GM10266 (cell line): ENCODE data around the gene LAMC1.

Experiments
- DNase-seq: peaks from one replicate; pipeline ENCODE4 v3.0.0; 2012; ENCODE audit errors: extremely low spot score
- CTCF ChIP-seq: IDR thresholded peaks from 2 replicates; pipeline ENCODE4 v1.5.1; 2012; ENCODE audit warnings: mild to moderate bottlenecking, low read depth; ENCODE audit not compliant: control insufficient read depth, insufficient read depth; ENCODE audit errors: missing control alignments

LAMC1 gene

GRCh38 chr1:183075861-183076260 lies 52.6 kb downstream of the LAMC1 start:
- TF ChIP-seq CTCF: no peak
- DNase-seq: no peak

DNA sequence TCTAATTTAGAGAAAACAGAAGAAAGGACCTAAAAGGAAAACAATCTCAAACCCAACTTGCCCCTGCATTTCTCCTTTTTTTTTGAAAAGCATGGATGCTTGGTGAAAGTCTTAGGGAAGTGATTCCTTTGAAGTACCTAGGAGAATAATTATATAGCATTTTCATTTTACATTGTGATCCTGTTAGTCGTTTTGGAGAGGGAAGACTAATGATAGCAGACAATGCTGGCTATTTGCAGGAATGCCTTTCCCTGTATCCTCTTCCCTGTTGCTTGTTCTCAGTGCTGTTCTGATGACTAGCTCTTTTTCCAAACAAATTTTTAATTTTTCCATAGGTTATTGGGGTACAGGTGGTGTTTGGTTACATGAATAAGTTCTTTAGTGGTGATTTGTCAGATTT lies 53.9 kb downstream of the LAMC1 start:
- no peak for DNase-seq
- no peak for TF ChIP-seq CTCF

- DNase-seq: no peak
- TF ChIP-seq CTCF: no peak
Observed at GRCh38 chr1:183079712-183080388, 56.6 kb downstream of the LAMC1 start.

GRCh38 chr1:183080406-183080805 lies 57.2 kb downstream of the LAMC1 start:
- DNase-seq: no peak

GRCh38 chr1:183081402-183082120 lies 58.3 kb downstream of the LAMC1 start:
- DNase-seq: no peak
- no peak for TF ChIP-seq CTCF

More at GRCh38 chr1:183080406-183080805, 57.2 kb downstream of the LAMC1 start:
- TF ChIP-seq CTCF: no peak

DNA sequence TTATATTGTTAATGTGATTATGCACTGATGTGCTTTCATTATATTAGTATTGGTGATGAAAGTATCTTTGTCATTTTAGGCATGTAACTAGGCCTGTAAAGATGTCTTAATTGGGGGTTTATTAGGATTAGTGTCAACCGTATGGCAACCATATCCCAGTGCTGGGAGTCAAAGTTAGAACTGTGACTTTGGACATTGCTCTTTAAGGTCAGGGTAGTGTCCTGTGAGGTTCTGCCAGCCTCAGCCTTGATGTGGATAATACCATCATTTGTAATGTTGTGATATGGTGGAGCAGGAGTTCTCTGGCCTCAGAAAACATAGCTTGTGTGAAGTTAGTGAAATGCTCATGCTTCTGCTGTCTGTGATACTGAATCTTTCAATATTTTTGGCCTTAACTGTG lies 59.4 kb downstream of the LAMC1 start:
- no peak for DNase-seq
- no peak for TF ChIP-seq CTCF

- no peak for DNase-seq
- TF ChIP-seq CTCF: no peak
Observed at GRCh38 chr1:183087001-183087400, 63.8 kb downstream of the LAMC1 start.
